GM08714 (cell line): ENCODE data around the gene DMRT2.

Experiments used
- H3K4me3 ChIP-seq: fragments of 200-500 bp; sonication (Bioruptor generic); 2 replicates; pipeline ENCODE4 v1.5.1; 2014; ENCODE audit warnings: mild to moderate bottlenecking, low read length, inconsistent platforms
- ZNF274 ChIP-seq: IDR thresholded peaks from 2 replicates; pipeline ENCODE4 v1.6.1; 2012; ENCODE audit warnings: mild to moderate bottlenecking, low read depth, low read length

Gene DMRT2

DNA sequence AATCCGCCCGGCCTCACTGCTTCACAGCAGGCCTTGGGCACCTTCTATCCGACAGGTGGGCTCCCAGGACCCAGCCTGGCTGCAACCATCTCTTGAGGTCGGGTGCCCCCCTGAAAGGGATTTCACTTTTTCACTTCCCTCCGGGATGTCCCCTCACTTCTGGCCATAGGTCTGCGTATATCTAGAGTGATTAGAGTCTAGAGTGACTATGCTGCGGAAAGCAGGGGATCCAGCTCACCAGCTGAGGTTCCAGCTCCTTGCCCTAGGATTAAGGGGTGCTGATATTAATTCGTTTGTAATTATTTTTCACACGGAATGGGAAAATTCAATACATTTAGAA, 3.1 kb downstream of the DMRT2 start:
- TF ChIP-seq ZNF274: no peak
- no peak overlapping the region for H3K4me3 ChIP-seq

DNA sequence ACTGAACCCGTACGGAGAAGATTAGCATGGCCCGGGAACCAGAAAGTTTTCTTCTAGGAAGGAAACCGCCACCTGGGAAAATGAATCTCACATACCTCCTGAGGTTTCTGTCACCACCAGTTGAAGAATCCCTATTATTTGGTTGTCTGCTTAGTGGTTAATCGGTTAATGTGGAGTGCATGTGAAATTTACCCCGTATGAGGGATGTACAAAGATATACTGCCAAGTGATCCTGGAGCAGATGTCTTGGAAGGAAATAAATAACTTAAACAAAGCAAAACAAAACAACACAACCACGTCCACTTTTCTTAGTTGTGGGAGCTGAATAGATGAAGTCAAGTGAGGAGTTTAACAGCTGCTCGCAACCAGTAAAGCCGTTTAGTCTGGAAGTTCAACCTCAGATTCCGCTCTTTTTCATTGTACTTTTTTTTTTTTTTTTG, 3.8 kb downstream of the DMRT2 start:
- TF ChIP-seq ZNF274: no peak
- no peak overlapping the region for H3K4me3 ChIP-seq

DNA sequence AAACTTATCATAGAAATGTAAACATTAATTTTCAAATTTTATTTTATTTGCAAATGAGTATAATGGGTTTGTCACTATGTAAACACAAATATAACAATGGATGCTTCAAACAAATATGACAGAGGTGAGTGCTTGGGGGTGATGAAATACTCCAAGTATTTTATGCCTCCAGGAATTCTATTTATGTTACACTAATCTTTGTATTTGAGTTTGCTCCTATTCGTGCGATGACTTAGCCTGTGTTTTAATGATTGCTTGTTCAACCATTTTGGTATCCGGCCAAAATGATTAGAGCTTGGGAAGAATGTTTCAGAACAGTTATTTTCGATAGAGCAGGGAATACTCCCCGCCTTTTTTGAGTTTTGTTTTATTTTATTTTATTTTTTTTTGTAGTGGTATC, 5.0 kb downstream of the DMRT2 start:
- H3K4me3 ChIP-seq: no peak overlapping the region
- no peak for TF ChIP-seq ZNF274

DNA sequence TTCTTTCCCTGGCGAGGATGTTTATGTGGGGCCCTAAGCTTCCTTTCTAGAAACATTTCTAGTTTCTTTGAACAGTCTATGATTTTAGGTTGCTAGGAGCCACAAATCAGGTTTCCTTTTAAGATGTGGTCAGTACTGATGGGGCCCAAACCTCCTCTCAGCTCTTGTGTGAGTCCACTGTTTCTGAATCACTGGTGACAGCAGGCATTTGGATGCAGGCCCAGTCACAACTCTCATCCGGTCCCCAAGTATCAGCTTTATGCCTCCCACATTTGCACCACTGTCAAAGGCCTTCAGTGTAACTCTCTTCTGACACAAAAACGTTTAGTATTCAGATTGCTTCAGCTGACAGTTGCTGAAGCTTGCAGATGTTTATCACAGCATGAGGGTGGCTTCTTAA, 7.8 kb downstream of the DMRT2 start:
- no peak overlapping the region for H3K4me3 ChIP-seq
- no peak for TF ChIP-seq ZNF274

DNA sequence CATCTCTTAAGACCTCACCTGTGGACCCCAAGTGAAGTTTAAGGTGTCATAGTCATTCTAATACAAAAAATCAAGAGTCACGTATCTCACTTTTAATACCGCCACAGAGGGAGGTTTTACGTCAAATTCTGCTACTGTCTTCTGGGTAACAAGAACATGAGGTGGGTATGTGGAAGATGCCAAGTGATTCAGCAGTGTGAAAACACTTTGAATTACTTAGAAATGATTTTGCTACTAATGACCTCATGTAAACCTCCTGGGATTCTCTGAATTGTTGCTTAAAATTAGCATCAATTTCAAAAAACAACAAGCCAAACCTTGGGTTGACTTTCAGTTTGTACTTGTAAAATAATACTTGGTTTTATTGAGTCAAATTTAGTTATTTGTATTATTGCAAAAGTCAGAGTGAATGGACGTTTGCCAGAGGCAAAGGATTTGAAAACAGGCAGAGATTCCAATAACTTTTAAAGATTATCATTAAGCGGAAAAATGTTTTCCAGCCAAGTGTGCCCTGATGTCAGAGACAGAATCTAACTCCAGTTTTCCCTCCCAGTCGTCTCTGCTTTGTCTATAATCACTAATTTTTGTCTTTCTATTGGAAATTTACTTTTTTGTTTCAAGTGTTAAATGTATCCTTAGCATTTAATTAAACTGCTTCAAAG, 8.8 kb downstream of the DMRT2 start:
- no peak overlapping the region for H3K4me3 ChIP-seq
- TF ChIP-seq ZNF274: no peak

DNA sequence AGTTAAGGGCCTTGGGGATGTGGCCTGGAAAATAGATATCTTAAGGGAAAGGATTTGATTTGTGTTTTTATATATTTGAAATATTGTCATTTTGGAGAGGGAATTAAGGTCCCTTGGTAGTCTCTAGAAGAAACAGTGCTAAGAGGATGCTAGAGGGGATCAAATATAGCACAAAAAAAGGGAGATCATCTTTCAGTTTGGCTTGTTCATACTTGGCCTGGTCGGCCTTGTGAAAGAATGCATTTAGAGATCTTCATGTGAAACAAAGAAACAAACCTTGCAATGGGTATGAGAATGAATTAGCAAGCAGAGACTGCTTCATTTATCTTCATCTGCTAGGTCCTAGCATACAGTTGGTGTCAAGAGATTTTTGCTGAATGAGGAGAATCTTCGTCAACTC, 15.0 kb downstream of the DMRT2 start:
- TF ChIP-seq ZNF274: no peak
- H3K4me3 ChIP-seq: no peak overlapping the region

DNA sequence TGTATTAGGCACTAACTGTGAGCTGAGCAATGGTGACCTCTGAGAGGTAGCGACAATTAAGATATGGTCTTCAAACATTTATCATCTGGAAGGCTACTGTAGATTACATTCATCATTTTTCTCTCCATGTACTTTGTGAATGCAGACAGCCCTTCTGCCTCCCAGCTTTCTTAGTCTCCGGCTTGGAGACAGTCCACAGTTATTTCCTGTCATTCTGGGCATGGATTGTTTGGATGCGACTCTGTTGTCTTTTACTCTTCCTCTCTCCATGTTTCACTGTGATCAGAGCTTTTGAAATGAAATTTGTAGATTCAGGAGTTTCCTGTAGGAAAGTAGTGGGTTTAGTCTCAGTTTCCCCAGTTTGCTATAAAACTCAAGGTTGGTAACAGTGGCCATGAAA, 20.5 kb downstream of the DMRT2 start:
- TF ChIP-seq ZNF274: no peak
- no peak overlapping the region for H3K4me3 ChIP-seq

DNA sequence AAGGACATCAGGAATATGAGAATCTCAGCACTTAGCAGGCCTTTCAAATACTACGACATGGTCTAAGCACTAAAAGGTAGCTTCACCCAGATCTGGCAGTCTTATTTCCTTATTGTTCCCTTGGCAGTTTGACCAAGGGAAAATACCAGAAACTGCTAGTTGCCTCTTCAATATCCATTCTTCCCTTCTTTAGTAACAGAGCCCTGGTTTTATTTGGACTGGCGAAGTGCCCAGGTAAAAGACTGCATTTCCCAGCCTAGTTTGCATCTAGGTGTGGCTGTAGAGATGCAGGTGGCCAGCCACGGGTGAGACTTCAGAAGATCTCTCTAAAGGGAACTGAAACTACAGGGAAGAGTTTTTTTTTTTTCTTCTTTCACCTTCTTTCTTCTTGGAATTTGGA, 21.6 kb downstream of the DMRT2 start:
- no peak overlapping the region for H3K4me3 ChIP-seq
- no peak for TF ChIP-seq ZNF274

DNA sequence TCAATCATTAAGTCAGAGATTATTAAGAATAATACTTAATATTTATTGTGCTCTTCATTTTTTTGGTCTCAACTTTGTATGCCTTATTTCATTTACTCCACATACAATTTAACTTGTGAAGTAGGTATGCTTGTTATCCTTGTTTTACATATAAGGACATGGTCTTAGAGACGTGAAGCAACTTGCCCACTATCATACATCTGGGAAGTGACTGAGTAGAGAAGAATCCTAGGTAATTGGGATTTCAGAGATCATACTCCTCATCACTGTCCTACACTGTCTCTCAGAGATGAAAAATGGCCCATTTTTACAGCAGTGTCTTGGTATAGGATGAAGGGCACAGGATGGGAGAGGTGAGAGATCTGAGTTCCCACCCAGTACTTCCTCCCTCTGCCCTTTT, 23.3 kb downstream of the DMRT2 start:
- H3K4me3 ChIP-seq: no peak overlapping the region
- no peak for TF ChIP-seq ZNF274

DNA sequence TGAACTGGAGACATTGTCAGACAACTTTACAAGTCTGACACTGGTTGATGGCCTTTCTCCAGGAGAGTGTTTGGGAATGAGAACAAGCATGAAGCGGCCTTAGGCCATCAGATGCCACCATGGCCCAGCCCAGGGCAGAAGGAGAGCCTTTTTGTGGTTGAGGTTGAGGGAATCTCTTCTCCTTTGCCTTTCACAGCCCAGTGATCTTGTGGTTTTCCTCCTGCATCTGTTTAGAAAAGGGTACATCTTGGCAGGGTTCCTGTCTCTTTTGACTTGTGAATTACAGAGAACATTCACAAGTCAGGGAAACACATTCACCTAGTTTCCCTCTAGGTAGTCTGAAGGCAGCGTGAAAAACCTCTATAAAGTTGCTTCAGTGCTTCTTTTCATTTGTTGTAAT, 27.5 kb downstream of the DMRT2 start:
- no peak overlapping the region for H3K4me3 ChIP-seq
- TF ChIP-seq ZNF274: no peak

DNA sequence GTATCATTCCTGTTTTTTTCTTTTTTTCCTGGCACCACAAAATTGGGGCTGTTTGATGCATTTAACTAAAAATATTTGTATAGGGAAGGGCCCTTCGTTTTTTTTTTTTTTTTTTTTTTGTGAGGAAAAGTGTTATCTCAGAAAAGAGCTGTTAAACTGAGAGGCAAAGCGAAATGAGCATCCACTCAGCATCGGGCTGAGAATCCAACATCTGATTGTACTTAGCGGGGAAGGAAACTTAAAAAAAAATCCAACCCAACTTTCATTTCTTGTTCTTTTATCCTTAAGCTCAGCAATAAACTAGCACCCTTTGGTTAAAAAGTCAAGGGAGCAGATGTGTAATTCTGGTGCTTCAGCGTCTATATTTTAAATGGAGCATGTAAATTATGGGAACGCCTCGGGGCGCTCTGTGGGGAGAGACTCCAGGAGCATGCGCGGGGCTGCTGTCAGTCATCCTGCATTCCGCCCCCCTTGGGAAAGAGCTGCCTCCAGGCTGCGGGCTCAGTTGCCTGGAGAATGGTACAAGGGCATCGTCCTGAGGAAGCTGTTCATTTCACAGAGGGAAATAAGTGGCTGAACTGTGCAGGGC, 33.3 kb downstream of the DMRT2 start:
- no peak overlapping the region; the same call in 1 of the 2 replicates for H3K4me3 ChIP-seq
- no peak for TF ChIP-seq ZNF274

DNA sequence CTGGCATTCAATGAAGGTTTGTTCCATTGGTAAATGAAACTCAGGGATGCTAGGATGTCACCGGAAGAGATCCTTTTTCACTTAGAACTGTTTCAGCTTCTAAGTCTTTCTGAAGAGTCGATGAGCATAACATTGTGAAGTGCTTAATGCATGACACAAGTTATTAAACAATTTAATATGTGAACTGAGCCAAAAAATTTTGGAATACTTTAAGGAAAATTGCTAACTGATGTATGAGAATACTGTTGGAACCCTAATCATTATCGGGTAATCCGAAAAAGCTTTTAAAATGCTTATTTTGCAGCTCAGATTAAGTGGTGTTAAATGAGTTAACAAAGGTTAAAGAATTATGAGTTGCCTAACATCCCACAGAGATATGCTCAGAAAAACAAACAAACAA, 34.9 kb downstream of the DMRT2 start:
- no peak for TF ChIP-seq ZNF274
- H3K4me3 ChIP-seq: no peak overlapping the region

DNA sequence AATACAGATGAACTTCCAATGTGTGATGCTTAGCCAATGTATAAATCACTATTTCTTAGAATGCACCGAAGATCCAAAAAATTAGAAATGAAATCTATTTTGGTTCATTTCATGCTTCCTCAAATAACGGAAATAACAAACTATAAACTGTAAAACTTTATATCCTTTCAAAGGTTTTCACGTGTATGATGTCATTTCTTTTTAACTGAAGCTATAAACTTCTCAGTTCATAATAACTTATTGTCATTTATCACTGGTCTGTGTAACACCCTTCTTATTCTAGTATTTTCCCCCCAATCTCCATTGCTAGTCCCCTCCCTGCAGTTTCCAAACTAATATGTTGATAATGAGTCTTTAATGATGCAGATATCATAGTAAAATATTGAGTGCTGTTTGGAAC, 36.4 kb downstream of the DMRT2 start:
- TF ChIP-seq ZNF274: no peak
- no peak overlapping the region for H3K4me3 ChIP-seq

DNA sequence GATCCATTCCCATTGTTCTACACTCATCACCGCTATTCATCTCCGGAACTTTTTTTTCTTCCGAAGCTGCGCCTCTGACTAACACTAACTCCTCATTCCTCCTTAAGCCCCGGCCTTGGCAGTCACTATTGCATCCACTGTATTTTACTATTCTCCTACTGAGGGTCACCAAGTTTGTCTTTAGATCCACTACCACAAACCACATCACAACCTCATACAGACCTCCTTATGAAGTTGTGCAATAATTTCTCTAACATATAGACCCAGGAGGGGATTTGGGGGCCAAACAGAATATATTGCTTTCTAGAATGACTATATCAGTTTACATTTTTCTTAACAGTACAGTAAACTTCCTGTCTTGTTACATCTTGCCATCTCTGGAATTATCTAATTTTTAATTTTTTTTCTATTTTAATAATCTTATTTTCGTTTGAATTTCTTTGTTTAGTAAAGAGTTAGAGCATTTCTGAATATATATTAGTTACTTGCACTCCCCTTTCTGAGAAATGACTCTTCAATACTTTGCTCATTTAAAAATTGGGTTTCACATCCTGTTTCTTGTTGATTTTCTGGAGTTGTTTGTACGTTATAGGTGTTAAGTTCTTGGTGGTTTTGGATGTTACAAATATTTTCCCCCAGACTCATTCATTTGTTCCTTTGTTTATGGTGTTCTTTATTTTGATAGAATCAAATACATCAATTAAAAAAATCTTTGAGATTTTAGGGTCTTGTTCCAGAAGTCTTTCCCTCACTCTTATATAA, 37.1 kb downstream of the DMRT2 start:
- TF ChIP-seq ZNF274: no peak

DNA sequence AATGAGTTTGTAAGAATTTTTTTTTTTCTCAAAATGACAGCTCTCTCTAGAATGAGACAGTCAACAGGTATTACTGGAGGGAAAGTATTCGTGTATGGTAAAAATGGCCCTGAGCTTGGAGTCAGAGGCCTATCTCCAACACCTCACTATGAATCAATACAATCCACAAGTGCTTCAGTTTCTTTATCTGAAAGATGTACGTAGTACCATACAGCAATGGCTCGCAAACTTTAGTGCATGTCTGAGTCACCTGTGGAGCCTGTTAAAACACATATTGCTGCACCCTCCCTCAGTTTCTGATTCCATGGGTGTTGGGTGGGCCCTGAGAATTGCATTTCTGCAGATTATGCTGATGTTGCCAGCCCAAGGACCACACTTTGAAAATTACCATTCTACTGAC, 44.6 kb downstream of the DMRT2 start:
- TF ChIP-seq ZNF274: no peak

More for the DNA sequence above, 37.1 kb downstream of the DMRT2 start:
- H3K4me3 ChIP-seq: no peak overlapping the region

More for the DNA sequence above, 44.6 kb downstream of the DMRT2 start:
- H3K4me3 ChIP-seq: no peak overlapping the region
